Activated T-helper 17 cell treated with anti-CD3 and anti-CD28 coated beads, Interleukin-2, amount 50 U/mL, for 72 hours (primary cell): ENCODE data around the gene SPACA7. TPM values are rescaled to one million over a fixed set of nuclear protein-coding genes. Genes with fewer than 3 reads are reported as not detected.

ENCODE experiments used
- ATAC-seq: fragments of 150-1000 bp; cut with Tn5 transposase; replicated peaks from 2 replicates; pipeline ENCODE4 v1.10.0; 2021; ENCODE audit warnings: mild to moderate bottlenecking, moderate library complexity
- H3K27ac Mint-ChIP-seq: one replicate; pipeline ENCODE4 v1.8.0; 2022; ENCODE audit warnings: mixed read lengths
- H3K27me3 Mint-ChIP-seq: one replicate; pipeline ENCODE4 v1.8.0; 2022; ENCODE audit warnings: mixed read lengths
- H3K36me3 Mint-ChIP-seq: one replicate; pipeline ENCODE4 v1.8.0; 2022; ENCODE audit warnings: low read depth, mild to moderate bottlenecking, mixed read lengths
- H3K4me1 Mint-ChIP-seq: one replicate; pipeline ENCODE4 v1.8.0; 2022; ENCODE audit warnings: mixed read lengths
- H3K4me3 Mint-ChIP-seq: one replicate; pipeline ENCODE4 v1.8.0; 2022; ENCODE audit warnings: mild to moderate bottlenecking, mixed read lengths
- H3K9me3 Mint-ChIP-seq: one replicate; pipeline ENCODE4 v1.8.0; 2022; ENCODE audit warnings: mixed read lengths
- total RNA-seq, 2 donors: library from RNA; stranded (reverse); gene quantifications; one replicate each; pipeline ENCODE4 v1.2.3, GENCODE V29; 2022

SPACA7 gene
- total RNA-seq, 2 donors from 2014 or later: not detected

GRCh38 chr13:112452380-112453206 lies 76.4 kb downstream of the SPACA7 start:
- Mint-ChIP-seq H3K4me1 (no peaks in the 10 kb centered on the region), H3K9me3 (no peaks in the 10 kb centered on the region), H3K27ac (no peak overlapping the region), H3K4me3 (no peak overlapping the region), H3K27me3 (peaks cover 7% of the 10 kb centered on the region), H3K36me3 (no peaks in the 10 kb centered on the region)
- ATAC-seq: no peak

- ATAC-seq: no peak
- H3K27ac Mint-ChIP-seq: no peak overlapping the region
- no peaks in the 10 kb centered on the region for H3K9me3 Mint-ChIP-seq
- H3K4me1 Mint-ChIP-seq: no peaks in the 10 kb centered on the region
- no peaks in the 10 kb centered on the region for H3K36me3 Mint-ChIP-seq
- peaks cover 7% of the 10 kb centered on the region for H3K27me3 Mint-ChIP-seq
- no peak overlapping the region for H3K4me3 Mint-ChIP-seq
These were observed 77.2 kb downstream of the SPACA7 start for GRCh38 chr13:112453207-112453829.

- ATAC-seq: no peak
- Mint-ChIP-seq H3K27ac (no peak overlapping the region), H3K4me1 (no peaks in the 10 kb centered on the region), H3K36me3 (no peaks in the 10 kb centered on the region), H3K4me3 (no peak overlapping the region), H3K27me3 (peaks cover 7% of the 10 kb centered on the region), H3K9me3 (no peaks in the 10 kb centered on the region)
These were observed 77.9 kb downstream of the SPACA7 start for GRCh38 chr13:112453874-112454647.

GRCh38 chr13:112454648-112455334 lies 78.6 kb downstream of the SPACA7 start:
- Mint-ChIP-seq H3K9me3 (peaks cover 4% of the 10 kb centered on the region), H3K4me3 (no peak overlapping the region), H3K4me1 (no peaks in the 10 kb centered on the region), H3K36me3 (no peaks in the 10 kb centered on the region), H3K27ac (no peak overlapping the region), H3K27me3 (peaks cover 11% of the 10 kb centered on the region)
- no peak for ATAC-seq

GRCh38 chr13:112455476-112456059 lies 79.4 kb downstream of the SPACA7 start:
- peaks cover 12% of the 10 kb centered on the region for H3K27me3 Mint-ChIP-seq
- no peak for ATAC-seq
- H3K4me3 Mint-ChIP-seq: no peak overlapping the region
- H3K36me3 Mint-ChIP-seq: no peaks in the 10 kb centered on the region
- peaks cover 9% of the 10 kb centered on the region for H3K9me3 Mint-ChIP-seq
- H3K4me1 Mint-ChIP-seq: no peaks in the 10 kb centered on the region
- H3K27ac Mint-ChIP-seq: no peak overlapping the region

- Mint-ChIP-seq H3K4me3 (no peak overlapping the region), H3K27ac (no peak overlapping the region), H3K9me3 (peaks cover 9% of the 10 kb centered on the region), H3K4me1 (no peaks in the 10 kb centered on the region), H3K36me3 (no peaks in the 10 kb centered on the region), H3K27me3 (peaks cover 9% of the 10 kb centered on the region)
- no peak for ATAC-seq
These were observed 80.2 kb downstream of the SPACA7 start for GRCh38 chr13:112456138-112457056.

- Mint-ChIP-seq H3K4me3 (no peak overlapping the region), H3K36me3 (no peaks in the 10 kb centered on the region), H3K27me3 (peaks cover 12% of the 10 kb centered on the region), H3K9me3 (peaks cover 11% of the 10 kb centered on the region), H3K4me1 (no peaks in the 10 kb centered on the region), H3K27ac (no peak overlapping the region)
- ATAC-seq: no peak
These were observed 80.9 kb downstream of the SPACA7 start for GRCh38 chr13:112457081-112457480.

- Mint-ChIP-seq H3K27me3 (peaks cover 16% of the 10 kb centered on the region), H3K9me3 (peaks cover 16% of the 10 kb centered on the region), H3K4me1 (no peaks in the 10 kb centered on the region), H3K36me3 (no peaks in the 10 kb centered on the region), H3K4me3 (no peak overlapping the region), H3K27ac (no peak overlapping the region)
- no peak for ATAC-seq
These were observed 81.3 kb downstream of the SPACA7 start for GRCh38 chr13:112457485-112457884.

GRCh38 chr13:112462408-112462807 lies 86.3 kb downstream of the SPACA7 start:
- Mint-ChIP-seq H3K36me3 (no peaks in the 10 kb centered on the region), H3K4me3 (no peak overlapping the region), H3K27me3 (peaks cover 15% of the 10 kb centered on the region), H3K27ac (no peak overlapping the region), H3K4me1 (no peaks in the 10 kb centered on the region), H3K9me3 (peaks cover 18% of the 10 kb centered on the region)
- ATAC-seq: no peak

GRCh38 chr13:112464720-112465119 lies 88.6 kb downstream of the SPACA7 start:
- no peaks in the 10 kb centered on the region for H3K36me3 Mint-ChIP-seq
- H3K4me3 Mint-ChIP-seq: no peak overlapping the region
- H3K27ac Mint-ChIP-seq: no peak overlapping the region
- ATAC-seq: no peak
- peaks cover 11% of the 10 kb centered on the region for H3K27me3 Mint-ChIP-seq
- peaks cover 14% of the 10 kb centered on the region for H3K9me3 Mint-ChIP-seq
- no peaks in the 10 kb centered on the region for H3K4me1 Mint-ChIP-seq

- Mint-ChIP-seq H3K4me3 (no peak overlapping the region), H3K4me1 (no peaks in the 10 kb centered on the region), H3K9me3 (peaks cover 9% of the 10 kb centered on the region), H3K27me3 (peaks cover 10% of the 10 kb centered on the region), H3K36me3 (no peaks in the 10 kb centered on the region), H3K27ac (no peak overlapping the region)
- no peak for ATAC-seq
These were observed 89.3 kb downstream of the SPACA7 start for GRCh38 chr13:112465251-112466131.

GRCh38 chr13:112466132-112467058 lies 90.2 kb downstream of the SPACA7 start:
- H3K9me3 Mint-ChIP-seq: peaks cover 9% of the 10 kb centered on the region

More at GRCh38 chr13:112466132-112467058, 90.2 kb downstream of the SPACA7 start:
- no peaks in the 10 kb centered on the region for H3K36me3 Mint-ChIP-seq
- no peak overlapping the region for H3K27ac Mint-ChIP-seq
- ATAC-seq: no peak
- H3K4me3 Mint-ChIP-seq: no peak overlapping the region
- no peaks in the 10 kb centered on the region for H3K4me1 Mint-ChIP-seq
- H3K27me3 Mint-ChIP-seq: peaks cover 10% of the 10 kb centered on the region
